Activated CD4-positive, alpha-beta T cell treated with anti-CD3 and anti-CD28 coated beads, Interleukin-2, amount 10 ng/mL, durations not matched to agents 7 days and 5 days (primary cell): ENCODE measurements around the gene TSPAN6. TPM values are rescaled to one million over a fixed set of nuclear protein-coding genes. Genes with fewer than 3 reads are reported as not detected.

Source experiments
- CTCF ChIA-PET: fragments of 350-600 bp; sonication (Branson Sonifier 250); formaldehyde crosslinking; loops from one replicate; lab custom pipeline; 2021; ENCODE audit warnings: antibody characterized with exemption; lab: Charles Lee
- POLR2A ChIA-PET: fragments of 350-600 bp; sonication (Branson Sonifier 250); formaldehyde crosslinking; loops from one replicate; lab custom pipeline; 2021; ENCODE audit warnings: antibody characterized with exemption; lab: Charles Lee
- DNase-seq: peaks from one replicate; pipeline ENCODE4 v3.0.0-alpha.2; 2020
- H3K27ac Mint-ChIP-seq: one replicate; pipeline ENCODE4 v1.8.0; 2021; ENCODE audit warnings: mild to moderate bottlenecking, moderate library complexity, mixed read lengths
- H3K27me3 Mint-ChIP-seq: one replicate; pipeline ENCODE4 v1.8.0; 2021; ENCODE audit warnings: mixed read lengths
- H3K36me3 Mint-ChIP-seq: one replicate; pipeline ENCODE4 v1.8.0; 2021; ENCODE audit warnings: low read depth, mixed read lengths
- H3K4me1 Mint-ChIP-seq: one replicate; pipeline ENCODE4 v1.8.0; 2021; ENCODE audit warnings: mixed read lengths
- H3K4me3 Mint-ChIP-seq: one replicate; pipeline ENCODE4 v1.8.0; 2021; ENCODE audit warnings: mild to moderate bottlenecking, moderate library complexity, mixed read lengths
- H3K9me3 Mint-ChIP-seq: one replicate; pipeline ENCODE4 v1.8.0; 2021; ENCODE audit warnings: mixed read lengths
- total RNA-seq, 2 experiments: library from RNA; stranded (reverse); gene quantifications; one replicate each; pipeline ENCODE4 v1.2.3, GENCODE V29; 2021

Gene TSPAN6
- total RNA-seq, 2 experiments from 2014 or later, result not detected

DNA sequence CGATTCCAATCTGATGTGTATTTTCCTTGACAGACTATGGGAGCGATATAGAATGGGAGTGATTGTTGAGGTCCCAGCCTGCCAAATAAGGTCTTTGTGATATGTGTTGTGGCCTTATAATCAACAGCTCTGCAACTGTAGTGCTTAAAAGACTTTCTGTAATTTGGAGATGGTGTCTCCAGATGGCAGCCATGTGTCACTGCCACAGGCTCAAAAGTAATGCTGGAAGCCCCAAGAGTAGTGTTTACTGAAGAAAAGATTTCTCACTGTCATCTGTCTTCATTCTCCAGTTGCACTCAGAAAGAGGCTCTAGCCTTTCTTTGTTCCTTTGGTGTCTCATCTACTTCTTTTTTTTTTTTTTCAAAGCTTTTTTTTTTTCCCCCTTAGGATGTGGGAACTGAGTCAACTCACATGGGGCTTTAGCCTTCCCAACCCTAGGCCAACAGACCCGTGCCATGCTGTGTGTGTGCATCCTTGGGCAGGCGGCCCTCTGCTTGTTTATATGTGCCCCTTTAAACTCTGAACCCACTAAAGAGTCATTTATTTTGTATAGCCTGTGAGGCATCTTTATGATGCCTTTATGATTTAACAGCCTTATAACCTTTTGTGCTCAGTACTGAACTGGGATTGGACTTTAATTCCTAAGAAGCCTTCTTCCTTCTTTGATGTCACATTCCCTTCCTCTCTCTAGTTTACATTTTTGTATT is 23.0 kb upstream of the TSPAN6 start:
- H3K4me1 Mint-ChIP-seq, result no peaks in the 10 kb centered on the region
- H3K36me3 Mint-ChIP-seq, result no peaks in the 10 kb centered on the region
- CTCF ChIA-PET, result no interaction called here

DNA sequence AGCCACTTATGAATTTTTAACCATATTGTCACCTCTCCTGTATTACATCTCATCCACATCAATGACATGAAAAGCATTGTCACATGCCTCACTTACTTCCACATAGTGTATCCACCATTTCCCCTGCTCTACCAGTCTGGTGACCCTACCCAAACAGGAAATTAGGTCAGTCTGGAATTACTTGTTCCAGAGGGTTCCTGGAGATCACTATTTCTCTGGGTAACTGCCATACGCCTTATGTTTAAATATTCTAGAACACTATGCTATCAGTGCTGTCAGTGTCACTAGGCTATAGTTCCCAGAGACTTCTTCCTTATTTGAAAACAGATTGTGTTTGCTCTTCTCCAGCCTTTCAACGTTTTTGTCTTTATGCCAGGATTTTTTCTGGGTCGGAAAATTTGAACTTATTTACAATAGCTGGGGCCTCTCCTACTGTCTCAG is 22.4 kb upstream of the TSPAN6 start:
- no peak for DNase-seq
- Mint-ChIP-seq H3K27ac (no peak overlapping the region), H3K9me3 (no peaks in the 10 kb centered on the region), H3K36me3 (no peaks in the 10 kb centered on the region), H3K27me3 (no peaks in the 10 kb centered on the region), H3K4me1 (no peaks in the 10 kb centered on the region), H3K4me3 (no peak overlapping the region)
- ChIA-PET CTCF (no interaction called here), POLR2A (no interaction called here)

More for the DNA sequence above, 23.0 kb upstream of the TSPAN6 start:
- H3K9me3 Mint-ChIP-seq, result no peaks in the 10 kb centered on the region
- no peak overlapping the region for H3K27ac Mint-ChIP-seq
- no peak overlapping the region for H3K4me3 Mint-ChIP-seq
- H3K27me3 Mint-ChIP-seq, result no peaks in the 10 kb centered on the region
- DNase-seq, result no peak
- POLR2A ChIA-PET, result no interaction called here

DNA sequence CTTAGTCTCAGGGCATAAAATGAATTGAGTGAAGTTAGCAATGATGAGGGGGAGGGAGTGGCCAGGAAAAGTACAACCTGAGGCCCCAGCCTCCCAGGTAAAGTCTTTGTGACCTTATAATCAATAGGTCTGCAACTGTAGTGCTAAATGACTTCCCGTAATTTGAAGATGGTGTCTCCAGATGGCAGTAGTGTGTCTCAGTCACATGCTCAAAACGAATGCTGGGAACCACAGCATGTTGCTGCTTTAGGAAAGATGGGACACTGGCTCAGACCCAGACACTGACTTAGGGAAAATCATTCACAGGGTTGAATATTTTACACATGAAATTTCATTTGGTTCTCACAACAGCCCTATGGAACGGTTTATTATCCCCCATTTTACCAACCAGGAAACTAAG is 17.7 kb upstream of the TSPAN6 start:
- H3K27ac Mint-ChIP-seq, result no peak overlapping the region
- CTCF ChIA-PET, result no interaction called here
- H3K4me3 Mint-ChIP-seq, result no peak overlapping the region
- H3K9me3 Mint-ChIP-seq, result no peaks in the 10 kb centered on the region
- H3K4me1 Mint-ChIP-seq, result no peaks in the 10 kb centered on the region
- H3K36me3 Mint-ChIP-seq, result no peaks in the 10 kb centered on the region
- POLR2A ChIA-PET, result no interaction called here
- peaks cover 3% of the 10 kb centered on the region for H3K27me3 Mint-ChIP-seq
- DNase-seq, result no peak

DNA sequence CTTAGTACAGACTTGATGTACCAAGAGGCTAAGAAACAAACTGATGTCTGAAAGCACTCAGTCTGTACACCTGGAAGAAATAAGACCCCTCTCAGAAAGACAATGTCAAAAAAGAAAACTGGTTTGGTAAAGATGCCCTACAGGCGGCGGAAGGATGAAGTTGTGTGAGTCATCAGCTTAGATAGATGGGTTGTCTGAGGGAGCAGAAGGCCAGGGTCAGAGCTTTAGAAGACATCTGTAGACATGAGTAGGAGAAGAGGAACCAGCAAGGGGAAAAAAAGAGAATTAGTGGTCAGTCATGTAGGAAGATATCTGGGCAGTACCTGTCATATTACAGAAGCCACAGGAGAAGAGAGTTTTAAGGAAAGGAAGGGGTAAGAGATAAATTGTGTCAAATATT is 15.7 kb upstream of the TSPAN6 start:
- Mint-ChIP-seq H3K27me3 (peaks cover 3% of the 10 kb centered on the region), H3K4me3 (no peak overlapping the region), H3K27ac (no peak overlapping the region), H3K4me1 (no peaks in the 10 kb centered on the region), H3K9me3 (no peaks in the 10 kb centered on the region), H3K36me3 (no peaks in the 10 kb centered on the region)
- no peak for DNase-seq
- ChIA-PET CTCF (interaction anchor here (1.1 kb wide), 1 partner anchor 20 kb away, joined by 3 read pairs; no protein-coding TSS in a partner anchor), POLR2A (no interaction called here)

DNA sequence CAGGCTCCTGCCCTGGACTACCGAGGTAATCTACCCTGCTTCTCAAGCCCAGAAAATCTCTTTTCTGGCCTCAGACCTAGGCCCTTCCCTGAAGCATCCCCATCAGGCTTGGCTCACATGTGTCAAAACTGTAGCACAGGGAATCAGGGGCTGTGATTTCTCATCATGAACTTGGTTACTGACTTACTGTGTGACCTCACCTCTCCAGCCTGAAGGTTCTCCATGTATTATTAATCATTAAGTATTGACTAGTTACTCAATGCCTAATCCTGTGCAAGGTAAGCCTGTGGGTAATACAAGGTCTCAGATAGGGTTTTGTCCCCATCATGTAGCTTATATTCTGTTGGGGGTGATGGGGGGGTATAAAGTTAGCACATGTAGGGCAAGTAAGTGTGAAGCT is 14.2 kb upstream of the TSPAN6 start:
- Mint-ChIP-seq H3K27ac (no peak overlapping the region), H3K4me1 (no peaks in the 10 kb centered on the region), H3K4me3 (no peak overlapping the region), H3K9me3 (no peaks in the 10 kb centered on the region), H3K36me3 (no peaks in the 10 kb centered on the region), H3K27me3 (peaks cover 6% of the 10 kb centered on the region)
- DNase-seq, result no peak
- CTCF ChIA-PET, result no interaction called here
- POLR2A ChIA-PET, result no interaction called here

DNA sequence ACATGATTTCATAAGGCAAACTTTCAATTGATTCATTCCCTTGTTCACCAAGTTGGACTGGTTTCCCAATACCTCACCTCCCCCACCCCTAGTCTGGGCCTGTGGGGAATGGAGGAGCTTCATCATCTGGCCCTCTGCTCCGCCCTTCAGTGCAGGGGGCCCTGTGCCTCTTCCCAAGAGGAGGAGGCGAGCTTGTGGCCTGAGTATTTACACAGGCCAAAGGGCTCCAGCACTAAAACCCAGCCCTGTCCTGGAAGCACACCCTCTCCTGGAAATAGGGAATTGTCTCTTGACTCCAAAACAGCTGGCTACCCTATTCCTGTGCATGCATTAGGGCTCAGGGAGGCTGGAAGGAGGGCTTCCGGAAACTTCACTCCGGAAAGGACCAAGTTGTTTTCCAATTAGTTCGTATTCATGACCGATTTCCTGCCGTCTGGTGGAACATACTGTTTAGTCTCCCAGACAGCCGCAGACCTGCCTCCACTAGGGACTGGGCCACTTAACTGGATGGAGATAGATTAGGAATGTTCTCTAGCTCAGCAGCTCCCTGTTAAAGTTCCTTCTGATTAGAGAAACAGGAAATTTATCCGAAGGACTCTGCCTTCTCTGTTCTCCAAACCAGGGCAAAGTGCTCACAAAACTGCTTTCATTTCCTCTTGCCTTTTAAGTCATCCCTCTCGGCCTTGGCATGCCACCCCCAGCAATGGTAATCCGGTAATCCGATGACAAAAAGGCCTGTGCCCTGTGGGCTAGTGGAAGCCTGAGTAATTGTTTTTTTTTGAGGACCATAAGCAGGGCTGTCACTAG is 13.1 kb upstream of the TSPAN6 start:
- no peak overlapping the region for H3K27ac Mint-ChIP-seq
- peaks cover 6% of the 10 kb centered on the region for H3K27me3 Mint-ChIP-seq
- POLR2A ChIA-PET, result no interaction called here
- CTCF ChIA-PET, result no interaction called here
- H3K4me1 Mint-ChIP-seq, result no peaks in the 10 kb centered on the region
- H3K4me3 Mint-ChIP-seq, result no peak overlapping the region
- H3K9me3 Mint-ChIP-seq, result no peaks in the 10 kb centered on the region
- DNase-seq, result no peak
- H3K36me3 Mint-ChIP-seq, result no peaks in the 10 kb centered on the region

DNA sequence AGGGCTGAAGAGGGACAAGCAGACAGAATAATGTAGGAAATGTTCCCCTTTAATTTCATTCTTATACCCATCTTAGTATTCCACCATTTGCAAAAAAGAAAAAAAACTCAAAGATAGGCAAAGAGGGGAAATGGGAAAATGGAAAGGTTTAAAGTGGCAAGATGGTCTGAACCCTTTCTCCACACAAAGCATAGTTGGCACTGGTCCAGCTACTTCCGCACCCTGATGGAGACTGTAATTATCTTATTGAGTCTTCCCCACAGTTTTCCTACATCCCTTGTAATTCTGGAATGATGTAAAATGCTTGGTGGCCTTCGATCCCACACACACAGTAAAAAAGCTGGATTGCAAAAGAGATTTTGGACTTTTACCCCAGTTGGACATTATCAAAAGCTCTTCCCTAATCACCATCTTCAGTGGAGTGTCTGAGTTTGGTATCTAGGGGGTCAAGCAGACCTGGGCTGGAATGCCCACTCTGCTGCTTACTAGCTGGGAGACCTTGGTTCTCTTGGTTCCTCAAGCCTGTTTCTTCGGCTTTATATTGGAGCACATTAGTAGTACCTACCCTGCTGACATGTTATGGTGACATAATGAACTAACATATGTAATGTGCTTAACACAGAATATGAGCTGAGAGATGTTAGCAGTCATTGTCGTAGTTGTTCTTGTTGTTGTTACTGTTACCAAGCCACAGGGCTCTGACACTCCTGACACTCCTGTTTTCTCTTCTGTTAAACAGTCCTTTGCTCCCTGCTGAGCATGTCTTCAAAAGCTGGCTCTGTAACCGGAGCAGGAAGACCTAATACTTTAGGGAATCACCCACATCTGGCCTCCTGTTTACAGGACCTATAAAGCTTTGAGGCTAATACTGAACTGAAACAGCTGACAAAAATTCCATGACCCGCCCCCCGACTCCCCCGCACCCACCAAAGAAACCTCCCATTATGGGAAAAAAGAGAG is 12.1 kb upstream of the TSPAN6 start:
- Mint-ChIP-seq H3K27ac (no peak overlapping the region), H3K4me3 (no peak overlapping the region), H3K27me3 (peaks cover 9% of the 10 kb centered on the region), H3K4me1 (no peaks in the 10 kb centered on the region), H3K36me3 (no peaks in the 10 kb centered on the region), H3K9me3 (no peaks in the 10 kb centered on the region)
- CTCF ChIA-PET, result no interaction called here
- POLR2A ChIA-PET, result no interaction called here
- DNase-seq, result no peak

DNA sequence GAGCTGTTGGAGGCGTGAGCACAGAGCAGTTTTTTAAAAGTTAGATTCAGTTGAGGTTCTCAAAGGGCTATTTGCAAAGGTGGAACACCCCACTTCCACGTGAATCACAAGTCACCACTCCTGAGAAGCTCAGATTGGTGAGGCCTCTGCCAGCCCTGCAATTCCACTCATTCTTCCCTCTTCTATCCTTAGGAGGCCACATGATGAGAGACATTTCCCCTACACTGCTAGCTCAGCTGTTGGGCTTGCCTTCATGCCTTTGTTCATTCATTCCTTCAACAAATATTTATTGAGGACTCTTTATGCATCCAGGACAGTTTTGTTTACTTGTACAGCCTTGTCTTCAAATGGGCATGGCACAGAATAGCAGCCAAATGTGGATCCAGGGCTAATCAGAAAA is 11.1 kb upstream of the TSPAN6 start:
- Mint-ChIP-seq H3K4me3 (no peak overlapping the region), H3K27me3 (peaks cover 6% of the 10 kb centered on the region), H3K36me3 (no peaks in the 10 kb centered on the region), H3K27ac (no peak overlapping the region), H3K9me3 (no peaks in the 10 kb centered on the region), H3K4me1 (no peaks in the 10 kb centered on the region)
- ChIA-PET POLR2A (no interaction called here), CTCF (no interaction called here)
- no peak for DNase-seq

DNA sequence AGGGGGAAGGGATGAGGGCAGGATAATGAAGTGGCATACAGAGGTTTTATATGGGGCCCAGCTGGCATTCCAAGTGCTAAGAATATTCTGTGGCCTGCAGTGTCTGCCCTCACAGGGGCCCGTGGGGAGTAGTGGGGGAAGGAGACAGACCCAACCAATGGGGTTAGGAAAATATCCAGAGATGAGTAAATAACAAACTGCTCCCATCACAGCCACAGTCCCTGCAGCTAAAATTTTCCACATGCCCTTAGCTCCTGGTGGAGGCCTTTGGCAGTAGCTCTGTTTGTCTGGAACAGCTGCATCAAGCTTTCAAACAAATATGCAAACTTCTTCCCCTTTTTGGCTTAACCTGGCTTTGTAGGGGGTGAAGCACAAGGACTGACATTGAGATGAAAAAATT is 10.5 kb upstream of the TSPAN6 start:
- ChIA-PET POLR2A (no interaction called here), CTCF (no interaction called here)
- Mint-ChIP-seq H3K9me3 (no peaks in the 10 kb centered on the region), H3K27ac (no peak overlapping the region), H3K4me1 (no peaks in the 10 kb centered on the region), H3K36me3 (no peaks in the 10 kb centered on the region), H3K27me3 (peaks cover 6% of the 10 kb centered on the region), H3K4me3 (no peak overlapping the region)
- DNase-seq, result no peak

DNA sequence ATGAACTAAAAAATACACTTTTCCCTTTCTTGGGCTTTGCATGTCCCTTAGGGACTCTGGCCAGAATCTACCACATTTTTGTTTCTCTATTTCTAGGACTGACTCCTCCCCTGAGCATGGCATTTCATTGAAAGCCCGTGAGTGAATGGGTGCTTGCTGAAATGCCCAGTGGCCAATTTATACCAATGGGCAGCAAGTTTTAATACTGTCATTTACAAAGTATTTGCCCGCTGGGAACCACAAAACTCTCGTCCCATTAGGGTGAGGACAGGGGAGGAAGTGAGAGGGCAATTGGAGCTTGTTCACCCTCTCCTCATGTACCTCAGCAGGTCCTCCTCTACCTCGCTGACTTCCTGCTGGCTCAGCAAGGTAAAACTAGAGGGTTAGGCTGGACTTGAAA is 8.5 kb upstream of the TSPAN6 start:
- POLR2A ChIA-PET, result no interaction called here
- no peak overlapping the region for H3K4me3 Mint-ChIP-seq
- H3K9me3 Mint-ChIP-seq, result no peaks in the 10 kb centered on the region
- peaks cover 6% of the 10 kb centered on the region for H3K27me3 Mint-ChIP-seq
- no peak for DNase-seq
- no peaks in the 10 kb centered on the region for H3K36me3 Mint-ChIP-seq
- no peaks in the 10 kb centered on the region for H3K4me1 Mint-ChIP-seq
- no peak overlapping the region for H3K27ac Mint-ChIP-seq
- CTCF ChIA-PET, result no interaction called here

DNA sequence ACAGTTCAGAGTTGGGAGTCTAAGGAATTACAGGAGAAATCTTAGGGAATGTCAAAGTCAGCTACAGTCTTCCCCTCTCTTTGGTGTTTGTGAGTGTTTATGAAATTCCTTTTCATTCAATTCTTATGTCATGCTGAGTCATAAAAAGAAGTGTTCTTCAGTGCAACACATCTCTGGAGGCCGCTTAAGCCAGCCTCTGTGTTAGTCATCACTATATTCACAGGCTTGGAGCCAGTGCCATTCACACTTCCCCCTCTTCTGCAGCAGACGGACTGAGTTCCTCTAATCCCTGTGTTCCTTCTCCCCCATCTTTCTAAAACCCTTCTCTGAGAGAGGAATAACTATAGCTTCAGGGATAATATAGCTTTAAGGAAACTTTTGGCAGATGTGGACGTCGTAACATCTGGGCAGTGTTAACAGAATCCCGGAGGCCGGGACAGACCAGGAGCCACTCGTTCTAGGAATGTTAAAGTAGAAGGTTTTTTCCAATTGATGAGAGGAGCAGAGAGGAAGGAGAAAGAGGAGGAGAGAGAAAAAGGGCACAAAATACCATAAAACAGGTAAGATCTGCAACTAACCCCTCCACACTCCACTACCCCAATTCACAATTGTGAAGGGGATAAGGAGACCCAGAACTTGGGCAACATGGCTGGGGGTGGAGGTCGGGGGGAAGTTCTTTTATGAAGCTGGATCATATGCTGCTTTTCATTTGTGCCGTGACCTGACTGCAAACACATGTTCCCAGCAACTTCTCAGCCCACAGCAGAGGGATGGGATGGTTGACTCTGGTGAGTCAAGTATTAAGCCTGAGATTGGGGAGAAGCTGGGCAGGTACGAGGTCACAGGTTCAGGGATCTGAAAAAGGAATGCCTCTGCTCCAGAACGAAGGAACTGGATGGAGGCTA is 7.6 kb upstream of the TSPAN6 start, which contains the start of gene SRPX2:
Gene SRPX2, plus strand, starts transcription at position 244 of the 905 bp plus-strand sequence. CDS start 2,124 bp downstream, outside the sequence.
- Mint-ChIP-seq H3K4me1 (no peaks in the 10 kb centered on the region), H3K36me3 (no peaks in the 10 kb centered on the region), H3K27me3 (peaks cover 10% of the 10 kb centered on the region), H3K4me3 (no peak within 1 kb of the TSS), H3K9me3 (no peaks in the 10 kb centered on the region), H3K27ac (no peak within 1 kb of the TSS)
- DNase-seq, result no peak
- POLR2A ChIA-PET, result no interaction called here
- CTCF ChIA-PET, result interaction anchor here (0.7 kb wide), 1 partner anchor 10 kb away, joined by 3 read pairs; no protein-coding TSS in a partner anchor

DNA sequence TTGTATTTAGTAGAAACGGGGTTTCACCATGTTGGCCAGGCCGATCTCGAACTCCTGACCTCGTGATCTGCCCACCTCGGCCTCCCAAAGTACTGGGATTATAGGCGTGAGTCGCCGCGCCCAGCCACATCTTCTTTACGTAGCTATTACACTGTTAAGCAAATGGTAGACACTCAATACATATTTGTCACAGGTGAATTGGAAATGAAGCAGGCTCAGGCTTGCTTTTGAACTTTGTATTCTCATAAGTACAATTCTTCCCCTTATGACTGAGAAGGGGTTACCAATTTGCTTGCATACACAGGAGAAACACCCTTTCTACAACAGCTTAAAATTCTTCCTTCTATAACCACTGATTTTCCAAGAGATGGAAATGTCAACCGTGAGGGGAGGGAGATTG is 6.6 kb upstream of the TSPAN6 start:
- POLR2A ChIA-PET, result no interaction called here
- DNase-seq, result no peak
- no peaks in the 10 kb centered on the region for H3K4me1 Mint-ChIP-seq
- peaks cover 13% of the 10 kb centered on the region for H3K27me3 Mint-ChIP-seq
- no peak overlapping the region for H3K27ac Mint-ChIP-seq
- CTCF ChIA-PET, result no interaction called here
- H3K9me3 Mint-ChIP-seq, result no peaks in the 10 kb centered on the region
- H3K36me3 Mint-ChIP-seq, result no peaks in the 10 kb centered on the region
- no peak overlapping the region for H3K4me3 Mint-ChIP-seq
